ENCODE measurements around the gene CRABP2. TPM values are rescaled to one million over a fixed set of nuclear protein-coding genes. Genes with fewer than 3 reads are reported as not detected.

The CRABP2 gene
- total RNA-seq, 1 experiment from 2014 or later, result 1,115 TPM

- DNase-seq (ENCODE audit: low read depth, low spot score) (no peak), ATAC-seq (no peak)
- H3K36me3 ChIP-seq (ENCODE audit: control insufficient read depth, insufficient read depth, low read length), result peaks cover 21% of the 10 kb centered on the region
- CTCF ChIA-PET, result interaction anchor here (0.6 kb wide), 1 partner anchor 67 kb away, joined by 3 read pairs; no protein-coding TSS in a partner anchor
- peaks cover 64% of the 10 kb centered on the region for H3K4me1 ChIP-seq (ENCODE audit: control insufficient read depth, insufficient read depth, low read length)
- in situ Hi-C loops (cut with HindIII; ENCODE audit: low pct_unique_long_range_greater_than_20kb, low sequenced_read_pairs) (no loop called here), intact Hi-C loops (cut with micrococcal nuclease; ENCODE audit: unreplicated experiment) (no loop called here)
- H3K9me3 ChIP-seq (ENCODE audit: control insufficient read depth, insufficient read depth, low read depth, low read length), result no peaks in the 10 kb centered on the region
- H3K27ac ChIP-seq (ENCODE audit: low read length), result no peak overlapping the region; the same call in 1 of the 2 replicates
- TF ChIP-seq SIN3A (IDR thresholded peaks at IDR 0.05; ENCODE audit: borderline replicate concordance, insufficient read depth, low read depth, low read length) (no peak), REST (IDR thresholded peaks at IDR 0.05; ENCODE audit: insufficient read depth in 1 of 2, low read depth in 2 of 2, low read length in 1 of 2) (no peak), TCF7L2 (IDR thresholded peaks at IDR 0.05; ENCODE audit: low read depth, low read length) (no peak), POLR2AphosphoS5 (IDR thresholded peaks at IDR 0.05; ENCODE audit: low read depth, low read length) (no peak), CTCF (IDR thresholded peaks at IDR 0.05) (no peak)
- POLR2A ChIA-PET, result no interaction called here
- BruUV-seq (replicated peaks), result no TSS peak
- H3K4me3 ChIP-seq (ENCODE audit: low read depth in 2 of 2, low read length in 2 of 2), result no peak overlapping the region
- H3K27me3 ChIP-seq (ENCODE audit: control insufficient read depth, insufficient read depth, low read length), result no peaks in the 10 kb centered on the region
Observed at GRCh38 chr1:156744344-156744743, 39.0 kb upstream of the CRABP2 start.

GRCh38 chr1:156743367-156744302 lies 38.3 kb upstream of the CRABP2 start:
- DNase-seq (ENCODE audit: low read depth, low spot score) (no peak), ATAC-seq (no peak)
- TF ChIP-seq TCF7L2 (IDR thresholded peaks at IDR 0.05; ENCODE audit: low read depth, low read length) (no peak), REST (IDR thresholded peaks at IDR 0.05; ENCODE audit: insufficient read depth in 1 of 2, low read depth in 2 of 2, low read length in 1 of 2) (no peak), POLR2AphosphoS5 (IDR thresholded peaks at IDR 0.05; ENCODE audit: low read depth, low read length) (no peak), SIN3A (IDR thresholded peaks at IDR 0.05; ENCODE audit: borderline replicate concordance, insufficient read depth, low read depth, low read length) (no peak), CTCF (IDR thresholded peaks at IDR 0.05) (no peak)
- BruUV-seq (replicated peaks), result no TSS peak
- H3K4me3 ChIP-seq (ENCODE audit: low read depth in 2 of 2, low read length in 2 of 2), result no peak overlapping the region
- ChIA-PET POLR2A (no interaction called here), CTCF (interaction anchor here (0.6 kb wide), 1 partner anchor 66 kb away, joined by 3 read pairs; no protein-coding TSS in a partner anchor)
- H3K4me1 ChIP-seq (ENCODE audit: control insufficient read depth, insufficient read depth, low read length), result peaks cover 58% of the 10 kb centered on the region
- no peaks in the 10 kb centered on the region for H3K27me3 ChIP-seq (ENCODE audit: control insufficient read depth, insufficient read depth, low read length)
- H3K27ac ChIP-seq (ENCODE audit: low read length), result peak overlapping the region; percentile 34; the same call in 1 of the 2 replicates
- in situ Hi-C loops (cut with HindIII; ENCODE audit: low pct_unique_long_range_greater_than_20kb, low sequenced_read_pairs), result no loop called here
- H3K9me3 ChIP-seq (ENCODE audit: control insufficient read depth, insufficient read depth, low read depth, low read length), result no peaks in the 10 kb centered on the region
- intact Hi-C loops (cut with micrococcal nuclease; ENCODE audit: unreplicated experiment), result no loop called here
- peaks cover 21% of the 10 kb centered on the region for H3K36me3 ChIP-seq (ENCODE audit: control insufficient read depth, insufficient read depth, low read length)

Measured in Panc1 (cell line).